ENCODE measurements around the gene TMOD2.

Gene TMOD2

DNA sequence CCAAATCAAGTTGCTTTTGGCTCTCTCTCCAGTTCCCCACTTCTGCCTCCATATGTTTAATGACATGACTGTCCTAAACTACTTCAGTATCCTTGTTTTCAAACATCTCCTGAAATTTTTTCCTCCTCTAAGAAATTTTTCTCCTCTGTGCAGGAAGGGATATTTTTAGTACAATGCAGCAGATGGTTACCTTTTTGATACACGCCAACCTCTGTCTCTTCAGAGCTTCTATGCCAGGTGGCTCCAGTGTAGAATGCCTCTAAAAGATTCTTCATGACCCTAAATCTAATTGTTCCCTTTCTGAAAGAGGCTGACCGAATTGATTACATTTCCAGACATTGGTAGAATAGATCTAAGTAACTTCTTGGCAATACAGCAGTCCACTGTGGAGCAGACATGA lies 111.7 kb downstream of the TMOD2 start:
- DNase-seq = no peak

DNA sequence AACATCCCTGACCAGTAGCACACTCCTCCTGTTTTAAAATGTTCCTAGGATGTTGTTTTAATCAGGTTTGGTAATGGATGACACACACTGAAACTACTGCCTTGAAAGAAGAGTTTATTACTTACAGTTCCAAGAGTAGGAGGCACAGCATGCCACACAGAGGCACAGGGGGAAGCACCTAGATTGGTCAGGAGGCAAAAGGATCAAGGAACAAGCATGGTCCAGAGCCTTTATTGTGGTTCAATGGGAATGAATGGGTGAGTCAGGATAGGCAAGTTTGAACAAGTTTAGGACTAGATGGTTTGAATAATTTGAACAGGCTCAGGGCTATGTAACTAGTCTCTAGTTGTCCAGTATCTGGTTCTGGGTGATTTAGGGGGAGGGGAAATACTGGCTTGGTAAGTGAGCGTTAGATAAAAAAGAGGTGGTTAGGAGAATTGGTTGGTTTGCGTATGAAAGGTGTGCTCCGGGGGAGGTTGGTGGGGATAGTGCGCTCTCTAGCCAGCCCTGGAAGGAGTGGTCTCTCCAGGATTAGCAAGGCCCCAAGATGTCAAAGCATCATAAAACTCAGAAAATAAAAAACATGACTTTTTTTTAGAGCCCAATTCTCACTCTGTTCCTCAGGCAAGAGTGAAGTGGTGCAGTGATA lies 113.1 kb downstream of the TMOD2 start:
- DNase-seq = no peak

- no peak for DNase-seq
Observed at GRCh38 chr15:51865317-51865716, 113.9 kb downstream of the TMOD2 start.

All from CD4-positive, alpha-beta T cell treated with Interferon alpha-2 for 1 hour (primary cell).